ENCODE data around the gene SH3BGR. TPM values are rescaled to one million over a fixed set of nuclear protein-coding genes. Genes with fewer than 3 reads are reported as not detected.
"Not testable (repeated sequence)": the region's sequence is repeated elsewhere in the genome, so short reads cannot be mapped to it uniquely, and the experiment has no call there.

Gene SH3BGR
- total RNA-seq = 1.6 TPM in 1 of 2 replicates, not detected in the other

DNA sequence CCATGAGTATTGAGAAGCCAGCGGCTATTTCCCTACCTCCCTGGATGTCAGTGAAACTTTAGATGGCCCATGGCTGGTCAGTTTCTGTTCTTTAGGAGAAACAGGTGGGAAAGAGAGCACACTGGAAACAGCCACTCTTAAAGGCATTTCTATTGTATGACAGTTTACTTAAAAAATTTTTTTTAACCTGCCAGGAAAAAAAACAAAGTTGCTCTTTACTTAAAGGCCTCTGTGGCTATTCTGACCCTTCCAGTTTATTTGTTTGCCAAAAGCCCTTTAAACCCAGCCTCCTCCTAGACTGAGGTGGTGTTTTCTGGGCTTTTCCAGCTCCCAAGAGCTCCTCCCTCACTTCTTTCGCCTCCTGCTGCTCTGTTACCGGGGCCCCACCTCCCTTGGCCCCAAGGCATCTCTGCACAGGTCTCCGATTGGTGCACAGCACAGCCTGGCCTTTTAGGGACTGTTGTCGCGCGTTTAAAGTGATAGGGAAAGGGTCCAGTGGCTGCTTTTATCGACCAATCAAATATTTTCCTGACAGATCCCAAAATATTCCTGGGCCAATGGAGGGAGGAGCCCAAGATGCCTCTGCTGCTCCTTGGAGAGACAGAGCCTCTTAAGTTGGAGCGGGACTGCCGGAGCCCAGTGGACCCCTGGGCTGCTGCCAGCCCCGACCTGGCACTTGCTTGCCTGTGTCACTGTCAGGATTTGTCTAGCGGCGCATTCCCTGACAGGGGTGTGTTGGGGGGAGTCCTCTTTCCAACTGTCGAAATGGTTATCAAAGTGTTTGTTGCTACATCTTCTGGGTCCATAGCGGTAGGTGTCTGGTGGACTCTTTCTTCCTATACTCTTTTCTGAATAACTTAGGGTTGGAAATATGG is at the start of gene SH3BGR:
TSS of gene SH3BGR (plus strand) at position 639 of the 875 bp plus-strand sequence. CDS start at position 766, 127 bp downstream.
- DNase-seq (ENCODE audit: low read depth, low spot score) = no peak

DNA sequence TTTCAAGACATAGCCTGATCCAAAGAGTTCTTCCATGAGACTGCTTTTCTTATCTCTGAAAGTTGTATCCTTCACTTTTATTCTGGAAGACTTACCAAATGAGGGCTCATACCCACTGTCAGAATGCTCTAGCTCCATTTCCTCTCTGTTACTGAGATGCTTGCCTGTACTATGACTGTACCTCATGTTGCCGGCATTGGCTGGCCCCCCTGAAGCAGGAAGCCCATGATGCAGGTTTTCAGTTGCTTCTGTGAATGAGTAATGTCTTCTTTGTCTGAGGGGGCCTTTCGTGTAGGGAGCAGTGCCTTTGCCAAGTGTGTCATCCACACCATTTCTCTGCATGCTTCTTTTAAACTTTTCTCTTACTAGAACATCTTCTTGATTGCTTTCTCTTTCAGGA is 45.7 kb upstream of the SH3BGR start:
- no peak for DNase-seq (ENCODE audit: low read depth, low spot score)

DNA sequence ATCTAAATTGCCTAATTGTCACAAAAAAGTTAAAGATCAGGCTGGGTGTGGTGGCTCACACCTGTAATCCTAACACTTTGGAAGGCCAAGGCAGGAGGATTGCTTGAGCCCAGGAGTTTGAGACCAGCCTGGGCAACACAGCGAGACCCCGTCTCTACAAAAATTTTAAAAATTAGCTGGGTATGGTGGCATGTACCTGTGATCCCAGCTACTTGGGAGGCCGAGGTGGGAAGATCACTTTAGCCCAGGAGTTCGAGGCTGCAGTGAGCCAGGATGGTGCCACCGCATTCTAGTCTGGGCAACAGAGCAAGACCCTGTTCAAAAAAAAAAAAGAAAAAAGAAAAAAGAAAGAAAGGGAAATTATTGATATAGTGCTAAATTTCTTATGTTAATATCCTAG is 32.6 kb upstream of the SH3BGR start:
- not testable (repeated sequence) for DNase-seq (ENCODE audit: low read depth, low spot score)

DNA sequence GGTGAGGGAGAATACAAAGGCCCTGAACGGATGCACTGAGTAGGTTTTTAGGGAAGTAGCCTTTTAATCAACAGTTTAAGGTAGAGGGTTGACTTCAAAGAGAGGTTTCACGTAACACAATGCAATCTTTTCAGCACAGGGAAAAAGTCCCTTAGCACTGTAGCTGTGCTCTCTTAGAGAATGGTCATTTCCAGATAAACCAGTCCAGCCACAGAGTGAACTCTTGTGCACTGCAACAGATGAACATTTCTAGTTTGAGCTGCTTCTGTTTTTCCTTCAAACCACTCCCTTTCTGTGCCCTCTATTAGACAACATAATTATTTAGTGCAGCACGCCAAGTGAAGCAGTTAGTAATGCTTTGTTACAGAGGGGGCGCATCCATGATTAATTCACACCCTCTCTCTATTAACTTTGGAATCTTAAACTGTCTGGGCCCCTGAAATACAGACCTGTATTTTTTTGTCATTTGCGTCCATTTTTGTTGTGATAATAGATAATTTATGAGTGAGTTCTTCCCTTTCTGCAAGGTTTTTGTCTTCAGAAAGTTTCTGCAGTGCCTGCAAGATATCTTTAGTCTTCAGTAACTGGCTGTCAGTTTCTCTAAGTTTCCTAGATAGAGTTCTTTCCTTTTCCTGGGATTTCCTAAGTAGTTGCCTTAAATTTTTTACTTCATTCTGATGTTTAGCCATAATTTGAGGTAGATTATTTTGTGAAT is 29.1 kb upstream of the SH3BGR start:
- DNase-seq (ENCODE audit: low read depth, low spot score) = no peak

DNA sequence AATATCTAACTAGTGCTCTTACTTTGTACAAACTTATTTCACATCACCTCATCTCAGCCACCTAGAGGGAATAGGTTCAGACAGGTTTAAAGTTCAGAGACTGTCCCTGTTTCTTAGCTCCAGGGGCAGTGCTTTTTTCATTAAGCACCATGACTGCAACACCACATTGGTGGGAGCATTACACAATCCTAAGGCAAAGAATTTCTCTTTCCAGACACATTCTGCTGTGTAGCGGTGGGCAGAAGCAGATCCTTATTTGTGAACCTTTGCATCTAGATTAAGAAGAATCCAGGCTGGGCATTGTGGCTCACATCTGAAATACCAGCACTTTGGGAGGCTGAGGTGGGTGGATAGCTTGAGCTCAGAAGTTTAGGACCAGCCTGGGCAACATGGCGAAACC is 22.3 kb upstream of the SH3BGR start:
- DNase-seq (ENCODE audit: low read depth, low spot score) = no peak

DNA sequence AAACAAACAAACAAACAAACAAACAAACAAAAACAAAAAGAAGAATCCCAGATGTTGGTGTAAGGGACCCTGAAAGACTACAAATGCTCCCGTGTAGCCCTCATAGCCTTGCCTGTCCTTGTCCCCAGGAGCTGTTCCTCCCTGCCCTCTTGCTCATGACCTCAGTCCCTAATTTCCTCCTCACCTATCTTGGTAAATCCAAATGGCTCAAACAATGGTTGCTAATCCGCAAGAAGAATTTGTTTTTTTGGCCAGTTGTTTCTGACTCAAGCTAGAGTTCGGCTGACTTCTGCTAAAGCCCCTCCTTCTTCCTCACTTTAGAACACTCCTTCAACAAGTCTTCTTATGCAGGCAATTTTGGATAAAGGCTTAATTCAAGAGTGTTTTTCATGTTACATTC is 21.8 kb upstream of the SH3BGR start:
- no peak for DNase-seq (ENCODE audit: low read depth, low spot score)

DNA sequence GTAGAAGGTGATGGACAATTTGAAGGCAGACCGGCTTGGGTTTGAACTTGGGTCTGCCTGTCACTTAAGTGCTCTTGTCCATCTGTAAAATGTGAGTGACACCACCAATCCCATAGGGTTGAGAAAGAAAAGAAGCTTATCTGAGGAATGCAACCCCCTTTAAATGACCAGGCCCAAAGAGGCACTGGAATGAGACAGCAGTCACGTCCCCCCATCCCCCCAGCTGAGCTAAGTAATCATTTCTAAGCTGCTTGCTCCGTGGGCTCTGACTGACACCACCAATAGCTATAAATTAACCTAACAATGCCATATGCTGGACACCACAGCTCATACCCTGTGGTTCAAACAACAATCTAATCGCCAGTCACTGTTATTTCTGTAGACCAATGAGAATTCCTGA is 21.3 kb upstream of the SH3BGR start:
- DNase-seq (ENCODE audit: low read depth, low spot score) = no peak

DNA sequence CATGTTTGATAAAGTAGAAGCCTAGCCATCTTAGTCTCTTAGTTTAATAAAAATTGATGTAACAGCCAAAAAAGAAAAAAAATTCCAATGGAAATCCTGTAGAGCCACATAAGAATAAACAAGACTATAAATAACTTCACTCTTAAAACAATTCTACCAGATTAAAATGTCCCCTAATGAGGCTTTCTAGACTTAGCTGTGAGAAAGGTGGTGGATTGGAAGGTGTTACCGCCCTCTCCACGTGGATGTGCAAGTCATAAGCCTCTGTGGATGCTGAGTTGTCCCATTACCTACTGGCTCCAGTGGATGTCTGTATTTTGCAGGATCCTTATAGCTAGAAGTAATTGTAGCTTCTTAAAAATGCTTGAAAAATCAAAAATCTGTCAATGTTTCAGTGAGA is 20.8 kb upstream of the SH3BGR start:
- no peak for DNase-seq (ENCODE audit: low read depth, low spot score)

DNA sequence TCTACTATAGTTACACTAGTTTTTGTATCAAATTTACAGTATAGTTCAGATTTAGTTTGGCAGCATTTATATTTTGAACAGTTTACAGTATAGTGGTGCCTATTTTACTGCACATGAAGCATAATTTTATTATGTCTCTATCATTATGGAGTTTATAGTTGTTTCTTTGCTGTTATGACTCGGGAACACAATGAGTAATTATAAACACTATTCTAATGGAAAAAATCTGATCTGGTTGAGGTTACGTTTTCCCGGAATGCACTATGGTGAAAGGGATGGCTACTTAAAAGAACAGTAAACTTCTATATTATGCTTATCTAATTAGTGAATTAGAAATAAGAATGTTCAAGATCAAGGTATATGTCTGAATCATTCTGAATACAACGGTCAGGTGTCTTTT is 16.8 kb upstream of the SH3BGR start:
- DNase-seq (ENCODE audit: low read depth, low spot score) = no peak

DNA sequence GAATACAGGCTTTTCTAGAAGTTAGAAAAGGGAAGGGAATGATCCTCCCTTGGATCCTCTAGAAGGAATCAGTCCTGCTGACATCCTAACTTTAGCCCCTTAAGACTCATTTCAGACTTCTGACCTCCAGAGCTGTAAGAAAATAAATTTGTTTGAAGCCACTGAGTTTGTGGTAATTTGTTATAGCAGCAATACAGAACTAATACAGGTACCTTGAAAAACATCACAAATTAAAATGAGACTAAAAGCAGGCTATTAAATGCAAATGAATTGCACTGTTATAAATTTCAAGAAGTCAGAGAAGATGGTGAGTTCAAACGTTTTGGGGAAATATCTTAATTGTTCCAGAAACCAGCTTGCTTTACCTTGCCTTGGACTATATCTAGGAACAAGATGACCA is 12.5 kb upstream of the SH3BGR start:
- DNase-seq (ENCODE audit: low read depth, low spot score) = no peak

DNA sequence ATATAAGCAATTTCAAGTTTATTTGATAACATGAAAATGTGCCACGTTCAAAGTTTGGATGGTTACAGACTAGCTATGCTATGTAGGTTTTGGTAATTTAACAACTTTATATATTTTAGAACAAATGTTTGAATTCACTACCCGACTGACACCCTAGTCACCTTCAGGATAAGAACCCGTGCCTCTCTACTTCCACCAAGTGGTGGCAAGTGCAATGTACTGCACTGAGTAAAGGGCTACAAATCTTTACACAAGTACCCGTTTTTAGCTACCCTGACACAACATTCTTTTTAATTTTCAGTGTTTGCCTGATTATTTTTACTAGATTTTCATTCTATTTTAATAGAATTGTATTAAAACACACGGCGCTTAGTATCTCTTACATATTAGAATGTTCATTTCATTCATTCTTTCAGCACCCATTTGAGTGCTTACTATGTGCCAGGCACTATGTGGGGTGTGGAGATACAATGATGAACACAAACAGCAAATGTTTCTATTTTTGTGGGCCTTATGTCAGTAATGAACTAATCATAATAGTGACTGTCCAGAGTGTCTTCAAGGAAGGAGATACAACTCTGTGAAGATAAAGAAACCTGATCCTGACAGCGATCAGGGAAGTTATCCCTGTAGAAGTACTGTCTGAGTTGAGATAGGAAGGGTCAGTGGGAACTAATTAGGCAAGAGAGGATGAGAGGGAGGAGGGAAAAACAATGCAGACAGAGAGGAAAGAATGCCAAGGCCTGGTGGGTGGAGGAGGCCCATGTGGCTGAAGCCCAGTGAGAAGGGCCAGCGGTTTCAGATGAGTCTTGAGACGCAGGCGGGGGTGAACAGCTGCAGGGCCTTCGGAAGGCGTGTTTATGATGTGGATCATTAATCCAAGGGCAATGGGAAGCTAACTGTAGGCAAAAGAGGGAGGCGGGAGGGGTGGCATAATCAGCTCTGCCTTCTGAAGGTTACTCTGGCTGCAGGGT is 10.0 kb upstream of the SH3BGR start:
- DNase-seq (ENCODE audit: low read depth, low spot score) = no peak

DNA sequence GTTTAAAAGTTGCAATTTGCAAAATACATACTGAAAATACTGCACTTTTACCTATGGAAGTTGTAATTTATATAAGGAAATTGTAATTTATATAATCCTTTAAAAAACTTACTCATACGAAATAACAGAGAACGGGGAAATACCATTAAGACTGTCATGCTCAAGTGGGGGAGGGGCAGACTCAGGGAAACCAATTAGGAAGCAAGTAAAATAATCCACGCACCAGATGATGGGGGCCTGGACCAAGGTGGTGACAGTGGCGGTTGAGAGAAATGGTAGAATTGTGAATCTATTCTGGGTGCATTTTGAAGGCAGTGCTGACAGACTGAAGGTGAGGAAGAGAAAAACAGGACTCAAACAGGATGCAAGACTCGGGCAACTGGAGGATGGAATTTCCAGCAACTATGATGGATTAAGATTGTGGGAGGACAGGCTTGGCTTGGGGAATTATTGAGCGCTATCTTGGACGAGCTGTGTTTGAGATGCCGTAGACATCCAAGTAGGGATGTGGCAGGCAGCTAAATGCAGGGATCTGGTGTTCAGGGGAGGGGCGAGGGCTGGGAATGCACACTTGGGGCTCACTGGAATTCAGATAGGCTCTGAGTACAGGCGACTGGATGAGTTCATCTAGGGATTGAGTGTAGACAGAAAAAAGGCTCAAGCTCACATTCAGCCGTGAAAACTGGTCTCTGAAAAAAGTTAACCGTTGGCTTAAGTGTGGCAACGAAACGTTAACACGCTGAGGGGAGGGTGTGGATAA is 7.2 kb upstream of the SH3BGR start:
- DNase-seq (ENCODE audit: low read depth, low spot score) = no peak

DNA sequence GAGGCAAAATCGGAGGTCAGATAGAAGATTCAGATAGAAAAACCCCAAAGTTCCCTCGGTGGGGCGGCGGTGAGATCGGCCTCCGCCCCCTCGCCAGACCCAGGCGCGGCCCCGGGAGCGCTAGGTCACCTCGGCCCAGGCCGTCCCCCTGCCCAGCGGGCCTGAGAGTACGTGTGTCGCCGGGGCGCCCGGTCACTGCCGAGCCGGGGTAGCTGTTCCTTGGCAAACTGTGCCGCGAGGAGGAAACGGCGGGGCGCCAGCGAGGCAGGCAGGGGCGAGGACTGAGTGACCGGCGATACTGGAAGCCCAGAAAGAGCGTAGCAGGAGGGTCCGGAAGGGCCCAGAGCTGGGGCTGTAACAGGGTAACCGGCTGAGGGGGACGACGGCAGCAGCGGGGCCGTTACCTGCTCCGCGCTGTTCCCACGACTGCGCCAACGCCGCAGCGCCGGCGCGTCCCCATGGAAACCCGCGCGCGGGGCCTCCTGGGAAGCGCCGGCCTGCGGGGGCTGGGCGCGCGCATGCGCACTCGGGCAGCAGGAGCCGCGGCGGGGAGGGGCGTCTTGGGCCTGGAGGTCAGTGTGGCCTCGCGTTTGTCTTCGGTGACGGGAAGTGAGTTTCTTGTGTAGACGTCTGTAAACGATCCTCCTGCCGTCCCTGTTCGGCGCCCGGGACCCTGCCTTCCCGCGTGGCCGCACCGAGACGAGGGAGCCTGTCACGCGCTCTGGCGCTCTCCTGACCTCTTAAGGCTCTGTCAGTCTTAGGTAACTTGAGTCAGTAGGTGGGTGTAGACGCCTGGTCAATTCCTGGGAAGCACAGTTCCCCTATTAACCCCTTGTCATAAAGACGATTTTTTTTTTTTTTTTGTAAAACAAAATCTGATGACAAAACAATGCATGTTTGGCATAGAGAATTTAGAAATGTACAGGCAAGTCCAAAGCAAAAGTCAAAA is 6.2 kb upstream of the SH3BGR start, which contains the start of gene LCA5L:
TSS of gene LCA5L (minus strand) at position 458 of the 949 bp plus-strand sequence. CDS start 17,285 bp downstream, outside the sequence.
- peak; percentile 54 for DNase-seq (ENCODE audit: low read depth, low spot score)

DNA sequence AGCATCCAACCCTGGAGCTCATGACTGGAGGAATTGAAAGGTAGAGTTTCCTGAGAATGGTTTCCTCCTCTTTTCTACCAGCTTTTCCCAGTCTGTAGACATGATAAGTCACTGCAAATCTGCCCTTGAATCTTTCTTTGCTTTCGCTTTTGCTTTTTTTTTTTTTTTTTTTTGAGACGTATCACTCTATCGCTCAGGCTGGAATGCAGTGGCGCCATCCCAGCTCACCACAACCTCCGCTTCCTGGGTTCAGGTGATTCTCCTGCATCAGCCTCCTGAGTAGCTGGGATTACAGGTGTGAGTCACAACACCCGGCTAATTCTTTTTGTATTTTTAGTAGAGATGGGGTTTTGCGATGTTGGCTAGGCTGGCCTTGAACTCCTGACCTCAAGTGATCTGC is 4.5 kb upstream of the SH3BGR start:
- DNase-seq (ENCODE audit: low read depth, low spot score) = no peak

DNA sequence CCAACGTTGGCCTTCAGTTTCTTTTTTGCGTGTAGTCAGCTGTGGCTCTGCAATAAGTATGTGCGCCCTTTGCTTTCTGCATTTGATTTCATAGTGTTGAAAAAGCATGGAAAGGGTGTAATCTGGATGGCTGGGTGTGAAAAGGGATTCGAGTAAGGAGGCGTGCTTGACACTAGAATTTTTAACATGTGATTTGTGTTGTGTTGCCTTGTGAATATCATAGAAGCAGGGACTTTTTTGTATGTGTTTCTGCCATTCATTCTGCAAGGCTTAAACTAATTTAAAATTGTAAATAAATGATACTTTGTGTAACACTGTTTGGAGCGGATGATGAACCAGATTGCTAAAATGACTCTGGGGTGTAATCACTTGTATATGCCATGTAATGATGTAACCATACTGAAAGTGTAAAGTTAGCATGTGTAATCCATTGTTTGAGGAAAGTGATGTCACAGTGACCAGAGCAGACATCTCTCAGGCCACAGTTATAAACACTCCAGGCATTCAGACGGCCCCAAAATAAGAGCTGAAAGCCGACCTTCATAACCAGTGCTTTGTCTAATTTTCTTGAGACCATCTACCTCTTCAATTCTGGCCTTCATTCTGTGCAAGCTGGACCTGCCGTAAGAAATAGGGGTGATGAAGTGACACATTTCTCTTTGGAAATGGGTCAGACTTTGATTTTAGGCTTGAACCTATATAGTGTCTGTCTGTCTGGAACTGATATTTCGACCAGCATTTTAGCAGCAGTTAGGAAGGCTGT is 618 bp downstream of the SH3BGR start:
- no peak for DNase-seq (ENCODE audit: low read depth, low spot score)

DNA sequence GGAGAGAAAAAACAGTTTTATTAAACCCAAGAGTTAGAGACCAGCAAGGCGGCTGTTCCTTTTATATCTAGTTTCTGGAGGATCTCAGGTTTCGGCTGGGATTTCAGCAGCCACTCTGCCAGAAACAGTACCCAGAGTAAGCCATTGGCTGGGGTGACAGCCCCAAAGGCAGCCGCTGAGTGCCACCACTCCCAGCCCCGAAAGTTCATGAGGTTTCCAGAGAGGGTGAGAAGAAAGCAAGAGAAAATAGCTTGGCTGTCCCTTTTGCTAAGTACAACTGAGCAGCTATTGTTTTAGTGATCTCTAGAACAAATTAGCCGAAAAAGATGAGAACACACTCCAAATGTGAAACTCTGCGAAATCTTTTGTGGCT is 1.2 kb downstream of the SH3BGR start:
- DNase-seq (ENCODE audit: low read depth, low spot score) = no peak

DNA sequence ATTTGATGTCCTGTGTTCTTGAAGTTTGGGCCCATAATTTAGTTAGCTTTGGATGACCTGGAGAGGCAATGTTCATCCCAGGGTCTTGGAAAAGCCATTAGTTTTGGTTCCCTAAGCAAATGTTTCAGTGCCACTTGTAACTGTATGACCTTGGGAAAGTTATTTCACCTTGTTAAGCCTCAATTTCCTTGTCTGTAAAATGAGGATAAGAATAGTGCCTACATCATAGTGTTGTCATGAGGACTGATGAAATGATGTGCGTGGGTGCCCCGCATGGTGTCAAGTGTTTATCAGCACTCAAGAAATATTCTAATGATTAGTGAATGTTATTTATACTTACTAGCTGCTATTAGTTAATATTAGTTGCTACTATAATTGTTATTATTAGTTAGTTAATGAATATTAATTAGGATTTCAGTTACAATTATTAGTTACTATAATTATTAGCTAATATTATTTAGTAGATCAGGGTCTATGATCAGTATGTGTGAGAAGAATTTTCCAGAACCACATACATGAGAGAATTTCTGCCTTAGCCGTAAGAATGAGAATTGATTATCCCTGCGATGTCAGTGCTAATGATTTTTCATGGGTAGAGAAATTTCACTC is 1.9 kb downstream of the SH3BGR start:
- DNase-seq (ENCODE audit: low read depth, low spot score) = no peak

DNA sequence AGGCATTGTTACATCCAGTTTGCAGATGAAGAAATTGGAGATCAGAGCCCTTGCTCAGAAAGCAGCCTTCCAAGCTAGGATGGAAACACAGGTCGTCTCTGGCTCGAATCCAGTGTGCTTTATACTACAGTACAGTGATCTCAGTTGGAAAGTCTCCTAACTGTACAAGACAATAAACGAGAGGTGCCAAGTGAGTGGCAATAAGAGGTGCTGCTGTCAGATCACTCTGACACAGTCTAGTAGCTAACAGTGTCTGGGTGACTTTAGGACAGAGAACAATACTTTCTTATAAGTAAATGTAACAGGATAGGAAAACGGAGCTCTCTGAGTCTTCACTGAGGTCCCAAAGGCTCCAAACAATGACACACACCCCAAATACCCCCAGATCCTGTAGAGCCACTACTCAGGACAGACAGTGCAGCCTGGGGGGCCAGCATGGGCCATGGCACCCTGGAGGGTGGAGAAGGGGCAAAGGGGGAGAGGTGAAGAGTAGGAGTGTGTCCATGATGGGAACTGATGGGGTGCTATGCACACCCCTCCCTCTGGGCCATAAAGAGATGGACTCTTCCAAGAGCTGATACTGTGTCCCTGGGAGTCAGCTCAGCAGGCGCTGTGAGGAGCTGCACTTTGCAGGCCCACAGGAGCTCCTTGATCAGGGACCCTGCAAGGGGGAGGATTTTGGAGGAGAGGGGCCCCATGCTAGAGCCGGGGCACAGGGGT is 3.3 kb downstream of the SH3BGR start:
- DNase-seq (ENCODE audit: low read depth, low spot score) = no peak

Data from pulmonary artery endothelial cell (primary cell).